ENCODE data around the gene ZNF862.

Gene ZNF862

GRCh38 chr7:149846436-149847046, 8.4 kb downstream of the ZNF862 start:
- DNase-seq: no peak

GRCh38 chr7:149849174-149849573, 11.0 kb downstream of the ZNF862 start:
- DNase-seq: no peak

- no peak for DNase-seq
Observed at GRCh38 chr7:149850007-149850594, 11.9 kb downstream of the ZNF862 start.

- no peak for DNase-seq
Observed at GRCh38 chr7:149850716-149851115, 12.5 kb downstream of the ZNF862 start.

- DNase-seq: no peak
Observed at GRCh38 chr7:149851449-149851848, 13.3 kb downstream of the ZNF862 start.

GRCh38 chr7:149853157-149853556, 15.0 kb downstream of the ZNF862 start:
- no peak for DNase-seq

- DNase-seq: peak; percentile 21 to 37 (median 24)
Observed at GRCh38 chr7:149854611-149855360, 16.6 kb downstream of the ZNF862 start.

GRCh38 chr7:149855361-149856305, 17.5 kb downstream of the ZNF862 start:
- DNase-seq: no peak

GRCh38 chr7:149856583-149856982, 18.4 kb downstream of the ZNF862 start:
- peak in 3 of 6 experiments; percentile 38 to 61 (median 55) for DNase-seq

- DNase-seq: no peak
Observed at GRCh38 chr7:149859369-149859768, 21.2 kb downstream of the ZNF862 start.

GRCh38 chr7:149859876-149860275, 21.7 kb downstream of the ZNF862 start:
- DNase-seq: no peak

- no peak for DNase-seq
Observed at GRCh38 chr7:149860821-149861727, 22.9 kb downstream of the ZNF862 start.

GRCh38 chr7:149861728-149862045, 23.5 kb downstream of the ZNF862 start:
- no peak for DNase-seq

- no peak for DNase-seq
Observed at GRCh38 chr7:149862156-149862555, 24.0 kb downstream of the ZNF862 start.

GRCh38 chr7:149863500-149863899, 25.3 kb downstream of the ZNF862 start:
- no peak for DNase-seq

- no peak for DNase-seq
Observed at GRCh38 chr7:149864023-149864422, 25.8 kb downstream of the ZNF862 start.

GRCh38 chr7:149864751-149865150, 26.6 kb downstream of the ZNF862 start:
- DNase-seq: no peak

- peak; percentile 37 to 75 (median 54) for DNase-seq
Observed at GRCh38 chr7:149865437-149865836, 27.3 kb downstream of the ZNF862 start.

GRCh38 chr7:149866139-149866778, 28.1 kb downstream of the ZNF862 start:
- DNase-seq: peak in 1 of 6 experiments; percentile 6

- DNase-seq: peak in 2 of 6 experiments; percentile 14 to 17
Observed at GRCh38 chr7:149866779-149867447, 28.7 kb downstream of the ZNF862 start.
